ENCODE data around the gene KRT33A.
"Not testable (repeated sequence)": the region's sequence is repeated elsewhere in the genome, so short reads cannot be mapped to it uniquely, and the experiment has no call there.

KRT33A gene

DNA sequence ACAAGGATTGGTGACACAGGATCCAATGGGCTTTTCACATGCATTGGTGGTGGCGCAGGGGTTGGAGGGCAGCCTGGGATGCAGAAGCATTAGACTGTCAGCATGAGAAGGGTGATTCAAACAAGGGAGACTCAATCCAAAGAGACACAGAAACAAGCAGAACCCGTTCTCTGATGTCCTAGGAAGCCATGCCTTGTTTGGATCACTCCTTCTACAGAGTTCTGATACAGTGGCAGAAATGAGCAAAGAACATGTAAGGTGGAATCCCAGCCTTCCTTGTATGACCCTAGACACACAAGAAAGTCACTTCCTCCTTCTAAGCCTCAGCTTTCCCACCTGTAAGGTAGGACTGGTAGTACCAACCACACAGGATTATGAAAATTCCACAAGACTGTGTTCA lies 13.3 kb upstream of the KRT33A start:
- DNase-seq (ENCODE audit: low read depth): no peak

DNA sequence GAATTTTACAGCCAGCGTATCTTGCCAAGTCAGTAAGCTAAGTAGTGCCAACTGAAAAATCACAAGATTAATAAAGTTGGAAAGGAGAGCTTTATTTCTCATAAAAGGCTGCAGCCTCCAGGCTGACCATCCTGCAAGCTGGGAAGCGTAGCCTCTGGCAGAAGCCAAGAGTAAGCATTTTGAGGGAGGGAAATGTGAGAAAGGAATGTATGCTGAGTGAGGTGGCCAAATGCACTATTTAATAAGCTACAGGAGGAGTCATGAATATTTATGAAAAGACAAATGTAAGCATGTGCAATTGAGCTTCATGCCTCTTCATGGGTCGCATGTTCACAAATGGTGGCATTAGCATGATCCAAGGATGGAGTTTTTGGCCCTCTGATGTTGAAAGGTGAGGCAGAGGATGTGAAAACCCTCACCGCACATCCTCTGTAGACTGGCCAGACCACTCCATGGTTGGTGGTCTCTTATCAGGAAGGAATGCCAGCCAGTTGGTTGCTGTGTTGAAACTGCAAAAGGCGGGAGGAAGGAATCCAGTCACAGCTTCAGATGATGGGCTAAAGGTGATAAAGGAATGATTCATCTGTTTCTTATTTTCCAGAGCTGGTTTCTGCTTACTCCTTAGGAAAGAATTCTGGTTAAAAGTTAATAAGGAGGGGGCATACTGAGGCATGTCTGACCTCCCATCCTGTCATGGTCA lies 9.8 kb upstream of the KRT33A start:
- DNase-seq (ENCODE audit: low read depth): no peak

DNA sequence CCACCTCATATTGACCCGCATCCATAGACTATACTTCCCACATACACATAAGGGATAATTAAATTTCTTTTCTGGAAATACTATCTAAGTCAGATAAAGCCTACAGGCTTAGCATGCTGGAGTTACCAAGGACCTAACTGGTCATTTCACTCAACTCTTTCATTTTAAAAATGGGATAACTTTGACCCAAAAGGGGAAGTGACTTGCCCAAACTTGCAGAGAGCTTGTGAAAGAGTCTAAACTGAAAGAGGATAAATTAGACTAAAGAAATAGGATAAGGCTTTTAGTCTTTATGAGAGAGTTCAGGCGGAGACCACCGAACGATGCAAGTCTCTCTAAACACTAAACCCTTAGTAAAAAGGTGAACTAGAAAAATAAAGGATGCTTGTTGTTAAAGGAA lies 3.9 kb upstream of the KRT33A start:
- DNase-seq (ENCODE audit: low read depth): no peak

DNA sequence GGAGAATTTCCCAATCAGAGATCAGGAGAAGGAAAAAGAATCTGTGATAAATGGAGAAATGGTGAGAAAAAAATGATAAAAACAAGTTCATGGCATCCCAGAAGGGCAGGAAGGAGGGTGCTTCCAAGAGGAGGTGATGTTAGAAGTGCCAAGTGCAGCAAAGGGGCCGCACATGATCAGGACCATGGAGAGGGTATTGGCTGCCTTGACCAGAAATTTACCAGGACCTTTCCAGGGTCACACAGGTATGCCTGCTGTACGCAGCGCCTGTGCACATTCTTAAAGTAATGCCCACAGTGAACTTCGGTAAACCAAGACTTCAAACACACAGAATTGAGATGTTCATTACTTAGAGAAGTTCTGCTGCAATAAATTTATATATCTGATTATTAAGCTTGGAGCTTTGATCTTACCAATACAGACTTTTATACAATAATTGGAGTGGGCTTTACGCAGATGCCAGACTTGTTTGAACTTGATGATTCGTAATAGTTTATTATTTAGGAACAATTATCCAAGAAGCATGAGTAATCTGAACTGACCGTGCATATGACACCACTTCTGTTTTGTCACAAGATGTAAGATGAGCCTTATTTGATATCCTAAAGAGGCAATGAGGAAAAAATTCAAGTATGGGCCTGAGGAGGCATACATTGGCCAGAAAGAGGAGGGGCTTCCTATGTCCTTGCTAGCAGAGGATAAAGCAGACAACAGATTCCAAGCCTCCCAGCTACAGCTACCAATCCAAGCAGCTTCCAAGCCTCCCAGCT lies 2.2 kb upstream of the KRT33A start:
- no peak for DNase-seq (ENCODE audit: low read depth)

DNA sequence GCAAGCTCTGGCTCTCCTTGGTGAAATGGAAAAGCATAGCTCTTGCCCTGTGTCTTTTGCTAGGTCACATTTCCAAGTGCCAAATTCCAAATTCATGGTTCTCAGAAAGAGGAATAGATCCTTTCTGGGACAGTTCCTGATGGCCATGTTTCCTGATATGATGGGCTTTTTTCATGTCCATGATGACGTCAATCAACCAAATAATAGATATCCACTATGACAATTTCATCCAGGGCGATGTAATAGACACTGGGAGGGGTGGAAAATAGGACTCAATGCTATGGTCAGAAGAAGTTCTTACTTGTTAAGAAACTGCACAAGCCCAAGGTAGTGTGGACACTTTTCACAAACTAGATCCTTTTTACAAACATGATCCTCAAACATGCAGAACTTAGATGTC lies 549 bp upstream of the KRT33A start:
- DNase-seq (ENCODE audit: low read depth): no peak

DNA sequence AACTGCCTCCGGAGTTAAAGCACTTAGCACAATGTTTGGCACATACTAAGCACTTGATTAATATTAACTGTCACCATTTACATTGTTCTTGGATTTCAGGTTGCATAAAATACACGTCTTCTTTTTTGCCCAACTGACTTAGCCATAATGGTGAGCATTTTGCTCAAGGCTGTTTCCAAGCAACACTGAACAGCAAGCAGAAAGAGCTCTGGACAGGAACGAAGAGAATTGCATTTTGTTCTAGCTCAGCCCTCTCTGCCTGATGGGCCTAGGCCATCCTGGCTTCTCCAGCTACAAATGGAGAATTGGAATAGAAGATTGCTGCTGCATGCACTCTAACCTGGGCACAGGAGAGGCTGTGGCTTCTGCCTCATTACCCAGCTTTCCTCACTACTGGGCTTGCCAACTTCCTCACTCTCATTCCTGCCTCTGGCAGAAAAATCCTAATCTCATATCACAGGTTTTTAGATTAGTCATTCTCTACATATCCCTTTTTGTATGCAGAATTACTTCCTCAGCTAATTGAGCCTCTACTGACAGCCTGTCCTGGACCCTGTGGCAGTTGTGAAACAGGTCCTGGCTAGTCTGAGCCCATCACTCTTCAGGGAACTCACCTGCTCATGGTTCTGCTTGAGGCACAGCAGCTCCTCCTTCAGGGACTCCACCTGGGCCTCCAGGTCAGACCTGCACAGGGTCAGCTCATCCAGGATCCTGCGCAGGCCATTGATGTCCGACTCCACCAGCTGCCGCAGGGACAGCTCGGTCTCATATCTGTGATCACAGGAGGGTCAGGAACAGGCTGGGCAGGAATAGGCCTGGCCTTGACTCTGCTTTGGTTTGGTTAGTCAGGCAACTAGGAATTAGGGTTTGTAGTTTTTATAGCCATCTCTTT lies 2.5 kb downstream of the KRT33A start:
- no peak for DNase-seq (ENCODE audit: low read depth)

DNA sequence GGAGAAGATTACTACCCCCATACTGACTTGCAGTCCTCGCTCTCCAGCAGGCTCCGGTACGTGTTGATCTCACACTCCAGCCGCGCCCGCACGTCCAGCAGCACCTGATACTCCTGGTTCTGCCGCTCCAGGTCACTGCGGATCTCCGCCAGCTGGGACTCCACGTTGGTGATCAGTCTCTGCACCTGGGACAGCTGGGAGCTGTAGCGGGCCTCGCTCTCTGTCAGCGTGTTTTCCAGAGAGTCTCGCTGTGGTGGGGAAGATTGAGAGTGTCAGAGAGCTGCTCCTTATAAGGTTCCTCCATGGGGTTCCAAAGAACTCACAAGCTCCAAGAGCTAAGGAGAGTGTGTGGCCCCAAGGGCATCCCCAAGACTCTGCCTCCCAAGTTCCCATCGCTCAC lies 4.2 kb downstream of the KRT33A start:
- DNase-seq (ENCODE audit: low read depth): not testable (repeated sequence)

DNA sequence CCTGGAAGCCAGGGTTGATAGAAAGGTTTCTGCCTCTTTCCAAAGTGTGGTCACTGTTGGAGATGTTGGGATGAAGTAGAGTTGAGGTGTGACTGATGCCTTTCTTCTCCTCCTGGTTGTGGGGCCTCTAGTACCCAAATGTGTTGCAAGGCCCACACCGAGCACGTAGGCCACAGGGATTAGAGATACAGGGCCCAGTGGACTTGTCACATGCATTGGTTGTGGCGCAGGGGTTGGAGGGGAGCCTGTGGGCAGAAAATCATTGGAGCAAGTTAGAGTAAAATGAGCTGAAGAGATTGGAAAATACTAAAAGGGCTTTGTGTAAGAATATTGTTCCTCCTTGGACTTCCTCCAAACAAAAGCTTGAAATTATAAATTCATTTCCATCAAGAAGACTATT lies 4.6 kb downstream of the KRT33A start:
- DNase-seq (ENCODE audit: low read depth): no peak

DNA sequence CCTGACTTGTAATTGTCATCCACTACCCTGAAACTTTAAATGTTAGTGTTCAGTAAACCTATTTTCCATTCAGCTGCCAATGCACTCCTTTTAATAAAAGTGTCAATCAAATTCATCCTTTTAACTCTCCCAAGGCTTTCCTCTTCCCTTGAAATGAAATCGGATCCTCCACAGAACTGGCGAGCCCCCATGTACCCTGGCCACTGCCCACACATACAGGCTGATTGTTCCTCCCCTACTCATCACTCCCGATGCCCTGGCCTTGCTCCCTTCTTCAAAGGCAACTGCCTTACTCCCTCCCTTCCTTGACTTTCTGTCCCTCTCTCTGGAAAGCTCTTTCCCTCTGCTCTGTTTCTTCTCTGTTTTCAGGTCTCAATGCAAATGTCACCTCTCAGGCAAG lies 7.6 kb downstream of the KRT33A start:
- no peak for DNase-seq (ENCODE audit: low read depth)

DNA sequence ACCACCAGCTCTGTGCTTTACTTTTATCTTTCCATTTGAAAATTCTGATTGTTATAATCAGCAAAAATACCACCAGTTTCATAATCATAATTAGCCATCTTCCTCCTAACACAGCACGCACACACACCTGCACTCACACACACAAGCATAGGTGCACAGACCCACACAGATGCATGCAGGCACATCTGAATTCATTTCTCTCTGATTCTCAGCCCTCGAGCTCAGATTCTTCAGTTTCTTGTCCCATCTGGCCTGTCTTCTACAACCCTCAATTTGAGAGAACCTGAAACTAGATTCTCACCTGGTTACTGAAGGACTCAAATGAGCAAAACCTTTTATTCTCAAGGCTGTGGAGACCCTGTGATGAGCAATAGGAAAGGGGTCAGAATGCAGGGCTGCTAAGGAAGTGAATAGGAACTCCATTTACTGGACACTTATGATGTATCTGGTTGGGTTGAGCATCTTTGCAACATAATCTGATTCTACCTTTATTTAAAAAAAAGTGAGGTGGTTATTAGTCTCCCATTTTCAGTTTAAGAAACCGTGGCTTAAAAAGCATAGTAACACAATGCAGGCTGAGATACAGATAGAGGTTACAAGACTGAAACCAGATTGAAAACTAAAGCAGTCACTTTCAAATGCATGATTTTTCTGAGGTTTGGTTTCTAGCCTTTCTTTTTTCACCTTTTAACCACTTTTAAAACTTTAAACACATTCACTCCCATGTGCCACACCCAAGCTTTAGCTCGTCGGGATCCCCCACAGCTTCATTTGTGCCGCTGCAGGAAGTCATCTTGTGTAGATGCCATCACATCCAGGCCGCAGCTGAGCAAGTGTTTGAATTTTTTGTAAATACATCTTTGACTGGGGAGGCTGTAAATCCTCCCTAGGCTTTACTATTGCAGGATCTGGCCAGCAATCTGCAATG lies 9.4 kb downstream of the KRT33A start:
- no peak for DNase-seq (ENCODE audit: low read depth)

DNA sequence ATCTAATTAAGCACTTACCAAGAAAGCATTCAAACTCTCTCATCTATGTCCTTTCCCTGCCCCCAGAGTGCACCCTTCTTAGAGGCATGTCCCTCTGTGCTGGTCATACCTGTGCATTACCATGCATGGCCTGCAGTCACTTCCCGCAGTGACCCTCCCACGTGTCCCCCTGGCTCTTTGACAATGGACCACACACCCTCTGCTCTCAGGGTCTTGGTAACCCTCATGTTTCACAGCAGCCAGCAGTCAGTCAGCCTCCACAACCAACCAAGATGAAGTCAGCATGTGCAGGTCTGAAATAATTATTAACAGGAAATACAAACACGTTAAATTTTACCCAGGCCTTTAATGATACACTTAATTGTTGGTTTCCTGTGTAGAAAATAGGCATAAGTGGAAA lies 10.1 kb downstream of the KRT33A start:
- no peak for DNase-seq (ENCODE audit: low read depth)

DNA sequence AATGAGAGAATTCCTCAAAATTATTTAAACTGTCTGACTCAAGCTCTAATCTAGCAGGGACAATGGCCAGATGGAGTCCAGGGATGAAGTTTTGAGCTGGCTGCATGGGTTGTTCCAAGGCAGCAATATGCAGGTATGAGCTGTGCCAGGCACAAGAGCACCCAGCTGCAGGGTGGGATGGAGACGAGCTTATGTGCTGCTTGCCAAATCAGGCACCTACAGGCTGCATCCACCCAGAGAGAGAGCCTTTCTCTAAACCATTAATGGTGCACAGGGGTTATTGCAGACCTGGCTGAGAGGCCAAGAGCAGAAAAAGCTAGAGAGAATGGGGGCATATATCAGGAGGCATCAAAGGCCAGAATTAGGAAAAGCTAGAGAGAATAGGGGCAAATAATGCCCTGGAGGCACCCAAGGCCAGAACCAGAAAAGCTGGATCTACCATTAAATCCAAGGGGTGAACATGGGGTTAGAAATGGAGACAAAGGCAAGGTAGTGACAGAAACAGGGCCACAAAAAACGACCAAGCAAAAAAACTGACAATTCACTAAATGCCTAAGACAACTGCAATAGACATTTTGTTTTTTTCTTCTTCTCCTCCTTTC lies 11.0 kb downstream of the KRT33A start:
- no peak for DNase-seq (ENCODE audit: low read depth)

DNA sequence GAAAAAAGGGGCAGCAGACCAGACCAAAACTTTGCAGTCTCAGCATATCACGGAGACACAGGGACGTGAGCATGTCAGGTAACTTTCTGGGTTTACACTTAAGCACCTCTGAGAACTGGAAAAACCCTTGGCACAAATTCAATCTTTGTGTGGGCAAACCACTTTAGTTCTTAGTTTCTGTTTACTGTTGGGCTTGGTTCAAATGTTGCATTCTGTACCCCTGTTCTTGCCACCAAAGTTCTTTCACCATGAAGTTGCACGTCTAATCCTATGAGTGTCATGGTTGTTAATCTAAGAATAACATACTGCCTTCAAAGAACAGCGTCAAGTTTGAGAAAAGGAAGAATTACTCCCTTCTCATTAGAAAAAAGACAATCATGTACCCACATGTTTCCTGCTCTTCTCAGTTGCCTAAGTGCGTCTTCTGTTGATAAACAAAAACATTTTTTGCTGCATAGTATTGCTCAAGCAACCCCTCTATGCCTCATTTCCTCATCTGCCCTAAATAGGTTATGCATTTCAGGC lies 11.6 kb downstream of the KRT33A start:
- no peak for DNase-seq (ENCODE audit: low read depth)

DNA sequence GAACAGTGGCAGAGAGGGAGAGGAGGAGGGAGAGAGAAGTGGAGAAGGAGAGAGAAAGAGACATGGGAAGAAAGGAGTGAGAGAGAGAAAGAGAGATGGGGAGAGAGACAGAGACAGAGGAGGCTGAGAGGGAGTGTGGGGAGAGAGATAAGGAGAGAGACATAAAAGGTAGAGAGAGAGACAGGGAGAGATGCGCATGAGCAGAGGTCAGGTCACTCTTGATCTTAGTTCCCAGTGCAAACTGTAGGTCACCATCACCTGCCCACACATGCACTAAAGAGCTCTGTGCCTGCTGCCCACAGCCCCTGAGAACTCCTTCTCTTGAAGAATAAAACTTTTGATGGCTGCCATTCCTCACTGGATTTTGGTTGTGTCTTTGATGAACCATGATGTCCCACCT lies 14.9 kb downstream of the KRT33A start:
- DNase-seq (ENCODE audit: low read depth): no peak

DNA sequence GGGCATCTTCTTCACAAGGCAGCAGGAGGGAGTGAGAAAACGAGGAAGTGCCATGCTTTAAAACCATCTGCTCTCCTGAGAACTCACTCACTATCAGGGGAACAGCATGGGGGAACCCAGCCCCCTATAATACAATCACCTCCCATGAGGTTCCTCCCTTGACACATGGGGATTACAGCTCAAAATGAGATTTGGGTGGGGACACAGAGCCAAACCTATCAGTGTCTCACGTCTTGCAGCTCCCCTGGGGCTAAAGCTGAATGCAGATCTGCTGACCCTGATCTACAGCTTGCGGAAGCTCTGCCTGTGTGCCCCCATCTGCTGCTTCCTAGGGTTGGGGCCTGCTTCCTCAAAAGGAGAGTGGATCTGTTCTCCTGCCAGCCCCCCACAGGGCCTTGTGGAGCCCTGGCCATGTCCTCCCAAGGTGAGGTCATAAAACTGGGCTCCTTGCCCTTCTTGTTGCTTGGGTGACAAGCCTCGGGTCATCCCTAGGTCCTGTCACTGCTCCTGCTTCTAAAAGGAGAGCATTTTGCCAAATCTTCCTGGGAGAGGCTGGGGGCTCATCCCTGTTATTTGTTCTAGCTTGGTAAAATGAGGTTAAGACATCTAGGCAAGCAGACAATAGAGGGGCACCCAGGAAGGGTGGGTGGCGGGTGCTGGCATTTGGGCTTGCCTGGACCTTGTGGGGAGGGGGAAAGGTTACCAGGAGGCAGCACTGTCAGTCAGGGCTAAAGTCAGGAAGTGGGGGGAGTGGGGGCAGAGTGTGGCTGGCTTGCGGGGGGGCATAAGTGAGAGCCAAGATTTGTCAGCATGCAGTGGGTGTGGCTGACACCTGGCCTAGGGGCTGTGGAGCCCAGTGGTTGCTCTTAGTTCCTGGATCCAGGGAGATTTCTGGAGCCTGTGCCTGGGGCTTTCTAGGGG lies 16.0 kb downstream of the KRT33A start:
- no peak for DNase-seq (ENCODE audit: low read depth)

DNA sequence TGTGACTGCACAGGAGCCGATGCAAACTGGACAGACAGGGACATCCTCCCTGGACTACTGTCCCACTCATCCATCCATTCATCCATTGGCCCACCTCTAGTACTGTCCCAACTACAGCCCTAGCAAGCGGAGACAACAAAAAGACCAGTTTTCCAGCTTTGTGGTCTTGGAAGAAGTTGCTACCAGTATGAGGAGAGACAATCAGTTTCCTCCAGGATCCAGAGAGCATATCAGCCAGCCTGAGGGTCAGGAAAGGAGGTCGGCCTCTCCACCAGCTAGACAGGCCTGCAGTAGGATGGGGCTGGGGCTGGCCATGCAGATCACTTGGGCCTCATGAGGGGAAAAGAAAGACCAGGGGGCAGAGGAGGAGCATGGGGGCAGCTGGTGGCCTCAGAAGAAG lies 16.8 kb downstream of the KRT33A start:
- DNase-seq (ENCODE audit: low read depth): no peak

DNA sequence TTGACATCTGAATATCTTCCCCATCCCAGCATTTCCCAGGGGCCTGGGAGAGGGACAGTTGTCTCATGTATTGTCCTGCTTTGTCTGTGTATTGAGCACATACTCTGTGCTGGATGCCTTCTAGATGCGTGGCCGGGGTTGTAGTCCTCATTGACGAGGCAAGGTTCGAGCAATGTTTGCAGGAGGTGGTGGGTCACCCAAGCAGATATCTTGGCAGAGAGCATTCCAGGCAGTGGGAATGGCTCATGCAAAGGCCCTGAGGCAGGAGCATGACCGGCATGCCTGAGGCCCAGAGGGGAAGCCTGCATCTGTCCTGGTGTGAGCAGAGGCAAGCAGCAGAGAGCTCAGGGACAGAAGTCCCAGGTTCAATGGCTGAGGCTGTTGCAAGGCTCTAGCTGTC lies 17.5 kb downstream of the KRT33A start:
- DNase-seq (ENCODE audit: low read depth): no peak

DNA sequence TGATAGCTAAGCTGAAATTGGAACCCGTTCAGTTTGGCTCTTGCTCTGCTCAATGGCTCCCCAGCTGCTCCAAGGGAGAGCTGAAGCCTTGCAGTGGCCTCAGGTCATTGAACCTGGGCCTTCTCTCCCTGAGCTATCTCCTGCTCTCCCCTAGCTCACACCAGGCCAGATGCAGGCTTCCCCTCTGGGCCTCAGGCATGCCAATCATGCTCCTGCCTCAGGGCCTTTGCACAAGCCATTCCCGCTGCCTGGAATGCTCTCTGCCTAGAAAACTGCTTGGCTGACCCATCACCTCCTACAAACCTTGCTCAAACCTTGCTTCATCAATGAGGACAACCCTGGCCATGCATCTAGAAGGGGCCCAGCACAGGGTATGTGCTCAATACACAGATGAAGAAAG lies 18.4 kb downstream of the KRT33A start:
- DNase-seq (ENCODE audit: low read depth): no peak

DNA sequence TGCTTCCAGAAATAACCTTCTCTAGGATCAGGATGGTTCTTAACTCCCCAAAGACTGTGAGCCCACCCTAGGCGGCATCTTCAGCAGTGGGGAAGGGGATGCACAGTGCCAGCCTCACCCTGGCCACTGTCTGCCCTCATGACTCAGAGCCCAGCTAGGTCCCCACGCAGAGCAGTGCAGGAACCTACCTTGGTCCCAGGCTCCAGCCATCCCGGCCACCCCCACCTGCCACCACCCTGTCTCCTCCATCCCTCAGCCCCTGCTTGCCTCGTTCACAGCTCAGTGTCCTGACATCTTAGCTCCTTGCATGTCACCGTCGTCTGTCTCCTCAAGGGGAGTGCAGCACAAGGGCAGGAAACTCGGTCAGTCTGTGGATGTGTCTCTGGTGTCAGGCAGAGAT lies 19.0 kb downstream of the KRT33A start:
- DNase-seq (ENCODE audit: low read depth): no peak
